HL-60 (cell line): Measurements from ENCODE around the gene GLRB.

Source experiments
- DNase-seq, 2 experiments: peaks; one replicate each; pipeline ENCODE4 v3.0.0-alpha.2; 2010 to 2020; ENCODE audit warnings: low read depth in 1 of 2, low spot score in 1 of 2
- H3K27ac ChIP-seq: fragments of 250-450 bp; sonication (Bioruptor Pico); replicated peaks from 2 replicates; pipeline ENCODE4 v1.5.1; 2020; ENCODE audit warnings: mild to moderate bottlenecking, moderate library complexity
- H3K27me3 ChIP-seq: fragments of 250-450 bp; sonication (Bioruptor Pico); 2 replicates; pipeline ENCODE4 v1.5.1; 2021; ENCODE audit warnings: mild to moderate bottlenecking, moderate library complexity; ENCODE audit not compliant: insufficient read depth, poor library complexity, severe bottlenecking
- H3K4me3 ChIP-seq: replicated peaks from 2 replicates; pipeline ENCODE4 v1.5.1; 2011; ENCODE audit warnings: mild to moderate bottlenecking, control low read depth, low read length; ENCODE audit not compliant: insufficient read depth
- CTCF ChIP-seq: IDR thresholded peaks from one replicate; pipeline ENCODE4 v1.5.1; 2011; ENCODE audit warnings: low read length, control low read depth, inconsistent platforms; ENCODE audit not compliant: insufficient read depth
- GABPA ChIP-seq: IDR thresholded peaks from 2 replicates; pipeline ENCODE4 v1.6.1; 2012; ENCODE audit warnings: low read depth
- POLR2AphosphoS5 ChIP-seq: IDR thresholded peaks from 2 replicates; pipeline ENCODE4 v1.6.1; 2012; ENCODE audit warnings: low read depth
- REST ChIP-seq: IDR thresholded peaks from 2 replicates; pipeline ENCODE4 v1.6.1; 2012; ENCODE audit warnings: low read depth; ENCODE audit not compliant: insufficient replicate concordance
- SPI1 ChIP-seq: IDR thresholded peaks from 2 replicates; pipeline ENCODE4 v1.6.1; 2012; ENCODE audit warnings: low read depth, mild to moderate bottlenecking, borderline replicate concordance

GLRB gene

DNA sequence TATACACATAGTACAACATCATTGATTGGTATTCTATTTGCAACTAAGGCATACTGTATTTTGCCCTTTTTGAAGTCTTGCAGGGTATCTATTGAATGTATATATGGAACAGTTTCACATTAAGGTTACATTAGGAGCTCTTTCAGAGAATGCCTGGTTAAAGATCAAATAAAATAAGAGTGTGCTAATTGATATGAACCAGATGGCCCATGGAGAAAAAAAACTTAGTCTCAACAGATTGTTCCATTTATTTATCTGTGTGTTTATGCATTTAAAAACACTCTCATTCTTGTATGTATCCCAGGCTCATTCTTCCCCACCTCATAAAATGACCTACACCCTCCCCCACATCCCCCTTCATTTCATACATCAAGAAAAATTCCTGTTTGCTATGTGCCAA lies 109.4 kb downstream of the GLRB start:
- Histone ChIP-seq H3K27ac (no peak overlapping the region), H3K4me3 (no peak overlapping the region), H3K27me3 (no peaks in the 10 kb centered on the region)
- no peak for TF ChIP-seq REST
- TF ChIP-seq CTCF: no peak
- TF ChIP-seq SPI1: no peak
- no peak for TF ChIP-seq POLR2AphosphoS5
- no peak for TF ChIP-seq GABPA
- no peak for DNase-seq

GRCh38 chr4:157195374-157195773 lies 119.4 kb downstream of the GLRB start:
- Histone ChIP-seq H3K27me3 (no peaks in the 10 kb centered on the region), H3K4me3 (no peak overlapping the region), H3K27ac (no peak overlapping the region)
- DNase-seq: no peak
- TF ChIP-seq SPI1 (no peak), GABPA (no peak), POLR2AphosphoS5 (no peak), CTCF (no peak), REST (no peak)

DNA sequence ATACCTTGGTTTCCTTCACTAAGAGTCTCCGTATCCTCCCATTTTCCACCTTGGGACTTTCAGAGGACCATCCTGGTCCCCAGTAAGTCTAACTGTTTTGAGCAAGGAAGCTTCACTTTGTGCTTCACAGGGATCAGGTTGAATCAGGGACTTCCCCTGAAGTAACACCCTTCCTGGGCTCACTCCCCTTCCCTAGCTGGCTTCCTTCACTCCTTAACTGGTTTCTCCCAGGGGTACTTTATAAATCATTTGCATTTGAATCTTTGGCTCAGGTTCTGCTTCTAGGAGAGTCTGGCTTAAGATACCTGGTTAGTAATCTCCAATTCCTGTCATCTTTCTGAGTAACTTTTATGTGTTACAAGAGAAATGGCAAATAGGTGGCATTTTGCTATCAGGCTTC lies 120.1 kb downstream of the GLRB start:
- Histone ChIP-seq H3K27ac (no peak overlapping the region), H3K4me3 (no peak overlapping the region), H3K27me3 (no peaks in the 10 kb centered on the region)
- no peak for DNase-seq
- TF ChIP-seq GABPA (no peak), SPI1 (no peak), CTCF (no peak), POLR2AphosphoS5 (no peak), REST (no peak)
